ENCODE measurements around the gene EGFR.

DNA sequence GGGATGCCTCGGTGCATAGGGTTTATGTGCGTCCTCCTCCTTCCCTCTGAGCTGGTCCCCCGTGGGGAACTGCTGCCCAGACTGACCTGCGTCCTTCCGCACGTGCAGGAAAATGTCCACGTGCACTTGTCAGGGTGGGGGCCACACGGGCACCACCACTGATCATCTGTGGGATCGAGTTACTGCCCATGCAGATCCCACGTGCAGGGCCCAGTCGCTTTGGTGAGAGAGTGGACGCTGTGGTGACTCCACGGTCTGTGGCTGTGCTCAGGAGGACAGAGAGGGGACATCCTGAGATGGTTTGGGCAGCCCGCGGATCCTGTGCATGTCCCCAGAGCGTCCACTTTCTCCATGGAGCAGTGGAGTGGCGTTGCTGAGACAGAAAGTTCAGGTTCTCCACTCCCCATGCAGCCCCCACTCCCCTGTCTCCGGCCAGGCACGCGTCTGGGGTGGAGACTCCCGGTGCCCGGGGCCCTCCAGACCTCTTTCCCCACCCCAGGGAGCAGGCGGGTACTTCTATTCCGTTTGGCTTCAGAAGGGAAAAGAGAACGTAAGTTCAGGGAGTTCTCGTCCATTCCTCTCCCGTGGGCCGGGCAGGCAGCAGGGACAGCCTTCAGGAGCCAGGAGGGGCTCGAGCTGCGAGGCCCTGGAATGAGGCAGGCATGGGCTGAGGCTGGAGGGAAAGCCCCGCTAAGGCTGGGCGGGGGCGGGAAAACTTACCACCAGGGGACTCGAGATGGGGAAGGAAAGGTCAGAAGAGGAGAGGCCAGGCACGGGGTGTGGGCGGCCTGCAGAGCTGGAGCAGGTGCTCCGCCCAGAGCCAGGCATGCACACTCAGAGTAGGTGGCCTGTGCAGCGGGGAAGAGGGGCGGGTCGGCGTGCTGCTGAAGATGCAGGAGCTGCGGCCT, 59.9 kb downstream of the EGFR start:
- TF ChIP-seq, protein P1, sequence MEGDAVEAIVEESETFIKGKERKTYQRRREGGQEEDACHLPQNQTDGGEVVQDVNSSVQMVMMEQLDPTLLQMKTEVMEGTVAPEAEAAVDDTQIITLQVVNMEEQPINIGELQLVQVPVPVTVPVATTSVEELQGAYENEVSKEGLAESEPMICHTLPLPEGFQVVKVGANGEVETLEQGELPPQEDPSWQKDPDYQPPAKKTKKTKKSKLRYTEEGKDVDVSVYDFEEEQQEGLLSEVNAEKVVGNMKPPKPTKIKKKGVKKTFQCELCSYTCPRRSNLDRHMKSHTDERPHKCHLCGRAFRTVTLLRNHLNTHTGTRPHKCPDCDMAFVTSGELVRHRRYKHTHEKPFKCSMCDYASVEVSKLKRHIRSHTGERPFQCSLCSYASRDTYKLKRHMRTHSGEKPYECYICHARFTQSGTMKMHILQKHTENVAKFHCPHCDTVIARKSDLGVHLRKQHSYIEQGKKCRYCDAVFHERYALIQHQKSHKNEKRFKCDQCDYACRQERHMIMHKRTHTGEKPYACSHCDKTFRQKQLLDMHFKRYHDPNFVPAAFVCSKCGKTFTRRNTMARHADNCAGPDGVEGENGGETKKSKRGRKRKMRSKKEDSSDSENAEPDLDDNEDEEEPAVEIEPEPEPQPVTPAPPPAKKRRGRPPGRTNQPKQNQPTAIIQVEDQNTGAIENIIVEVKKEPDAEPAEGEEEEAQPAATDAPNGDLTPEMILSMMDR (IDR thresholded peaks at IDR 0.05; ENCODE audit: low read depth, low read length, poor library complexity, severe bottlenecking), result no peak
- no peak for TF ChIP-seq EZH2phosphoT487 (IDR thresholded peaks at IDR 0.05; ENCODE audit: borderline replicate concordance, low read length)
